ENCODE data around the gene CFAP90.

DNA sequence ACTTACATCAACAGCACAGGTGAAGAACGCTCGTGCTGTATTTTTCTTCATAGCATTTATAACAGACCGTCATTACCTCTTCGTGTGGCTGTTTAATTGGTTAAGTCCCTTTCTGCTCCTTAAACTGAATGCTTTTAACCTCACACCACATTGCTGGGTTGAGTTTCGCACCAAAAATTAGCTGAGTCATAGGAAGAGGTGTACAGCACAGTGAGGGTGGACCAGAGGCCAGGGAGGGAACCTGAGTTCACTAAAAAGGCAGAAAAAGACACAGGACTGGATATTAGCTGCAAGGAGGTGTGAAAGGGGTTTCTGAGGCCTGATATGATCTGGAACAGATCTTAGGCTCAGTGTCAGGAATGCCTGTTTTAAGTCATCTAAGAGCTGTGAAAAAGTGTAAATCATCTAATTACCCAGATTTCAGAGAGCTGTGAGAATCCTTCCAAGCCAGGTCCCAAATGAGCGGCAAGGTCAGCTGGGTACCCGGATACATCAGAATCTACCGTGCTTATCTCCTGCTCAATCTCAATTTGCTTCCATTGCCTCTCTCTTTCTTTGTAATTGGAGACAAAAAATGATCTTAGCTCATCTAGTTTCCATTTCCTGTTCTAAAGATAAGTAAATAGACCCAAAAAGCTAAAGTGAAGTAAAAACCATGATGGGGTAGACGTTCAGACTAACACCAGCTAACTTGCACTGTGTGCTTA lies 7.1 kb upstream of the CFAP90 start:
- TF ChIP-seq CTCF (conservative IDR thresholded peaks at IDR 0.05) = no peak
- TF ChIP-seq EZH2 (IDR thresholded peaks at IDR 0.05; ENCODE audit: low read depth) = no peak
